IMR-90 (cell line): ENCODE measurements around the gene CCDC30.

ENCODE experiments used
- POLR2A ChIP-seq: IDR thresholded peaks from 2 replicates; pipeline ENCODE4 v1.6.1; 2012; ENCODE audit warnings: mild to moderate bottlenecking, low read depth, low read length
- RAD21 ChIP-seq: IDR thresholded peaks from 2 replicates; pipeline ENCODE4 v1.6.1; 2012; ENCODE audit warnings: low read length, improper control_type of control experiment
- RFX5 ChIP-seq: IDR thresholded peaks from 2 replicates; pipeline ENCODE4 v1.8.0; 2012; ENCODE audit warnings: low read depth, mild to moderate bottlenecking, low read length, moderate library complexity
- SMC3 ChIP-seq: fragments of 150-350 bp; IDR thresholded peaks from 2 replicates; pipeline ENCODE4 v1.6.1; 2016; ENCODE audit warnings: low read depth, mild to moderate bottlenecking, antibody characterized with exemption, low read length, moderate library complexity
- TF ChIP-seq, protein P1 (sequence below): conservative IDR thresholded peaks from 2 replicates; pipeline ENCODE4 v1.5.1; 2012; ENCODE audit warnings: mild to moderate bottlenecking, low read depth, low read length, improper control_type of control experiment

DNA sequence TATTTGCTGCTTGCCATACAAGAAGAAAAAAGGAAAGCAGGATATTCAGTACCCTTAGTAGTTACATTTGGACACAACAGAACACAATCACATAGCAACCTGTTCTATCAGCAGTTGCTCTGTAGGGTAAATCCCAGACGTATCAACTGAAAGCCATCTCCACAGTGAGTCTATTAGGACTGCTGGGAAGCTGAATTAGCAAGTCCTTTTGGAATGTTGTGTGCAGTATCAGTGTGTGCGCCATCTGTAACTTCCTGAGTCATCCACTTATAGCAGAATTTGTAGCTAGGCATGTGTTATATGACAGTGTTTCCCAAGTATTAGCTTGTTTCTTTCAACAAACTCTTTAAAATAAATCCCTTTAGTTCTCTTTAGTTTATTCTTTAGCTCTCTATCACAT, 21.3 kb downstream of the CCDC30 start:
- TF ChIP-seq SMC3, result no peak
- no peak for TF ChIP-seq POLR2A
- TF ChIP-seq, protein P1, sequence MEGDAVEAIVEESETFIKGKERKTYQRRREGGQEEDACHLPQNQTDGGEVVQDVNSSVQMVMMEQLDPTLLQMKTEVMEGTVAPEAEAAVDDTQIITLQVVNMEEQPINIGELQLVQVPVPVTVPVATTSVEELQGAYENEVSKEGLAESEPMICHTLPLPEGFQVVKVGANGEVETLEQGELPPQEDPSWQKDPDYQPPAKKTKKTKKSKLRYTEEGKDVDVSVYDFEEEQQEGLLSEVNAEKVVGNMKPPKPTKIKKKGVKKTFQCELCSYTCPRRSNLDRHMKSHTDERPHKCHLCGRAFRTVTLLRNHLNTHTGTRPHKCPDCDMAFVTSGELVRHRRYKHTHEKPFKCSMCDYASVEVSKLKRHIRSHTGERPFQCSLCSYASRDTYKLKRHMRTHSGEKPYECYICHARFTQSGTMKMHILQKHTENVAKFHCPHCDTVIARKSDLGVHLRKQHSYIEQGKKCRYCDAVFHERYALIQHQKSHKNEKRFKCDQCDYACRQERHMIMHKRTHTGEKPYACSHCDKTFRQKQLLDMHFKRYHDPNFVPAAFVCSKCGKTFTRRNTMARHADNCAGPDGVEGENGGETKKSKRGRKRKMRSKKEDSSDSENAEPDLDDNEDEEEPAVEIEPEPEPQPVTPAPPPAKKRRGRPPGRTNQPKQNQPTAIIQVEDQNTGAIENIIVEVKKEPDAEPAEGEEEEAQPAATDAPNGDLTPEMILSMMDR, result no peak
- 0 out of 2 replicates have a peak, but pooled peaks have one; percentile 12 for TF ChIP-seq RAD21
- TF ChIP-seq RFX5, result no peak
